ENCODE results near the gene UQCR10. TPM values are rescaled to one million over a fixed set of nuclear protein-coding genes. Genes with fewer than 3 reads are reported as not detected.

The UQCR10 gene
- total and polyA plus RNA-seq, 9 of the 15 experiments (the other 6 are each of a cell fraction or from before 2014, with no cell fraction given), result 128 to 903 (median 163) TPM

- Histone ChIP-seq H3K79me2 (ENCODE audit: control insufficient read depth, insufficient read depth, low read length) (no peaks in the 10 kb centered on the region), H3K4me1 (replicated peaks in 1 of 2; ENCODE audit: control insufficient read depth in 2 of 2, insufficient read depth in 2 of 2, low read length in 2 of 2) (peaks cover 5 to 11% of the 10 kb centered on the region in 2 experiments; a peak in 4 of 5 replicates), H3K9me3 (replicated peaks; ENCODE audit: control insufficient read depth, insufficient read depth, low read depth, low read length) (no peaks in the 10 kb centered on the region), H3K4me2 (ENCODE audit: insufficient read depth, low read length) (no peak overlapping the region), H3K9me1 (ENCODE audit: control insufficient read depth, insufficient read depth, low read length) (no peaks in the 10 kb centered on the region), H3K27me3 (ENCODE audit: control insufficient read depth in 2 of 2, insufficient read depth in 2 of 2, low read length in 2 of 2) (no peaks in the 10 kb centered on the region), H3K27ac (ENCODE audit: extremely low read depth, low read depth, low read length) (0 out of 3 replicates have a peak overlapping the region, but pooled peaks have one; percentile 46), H2AFZ (ENCODE audit: low read depth, low read length) (no peak overlapping the region), H3K4me3 (no peak overlapping the region), H3K9ac (ENCODE audit: insufficient read depth in 1 of 2, low read depth in 2 of 2, low read length in 2 of 2) (no peak overlapping the region; a peak in 1 of 4 replicates), H4K20me1 (replicated peaks; ENCODE audit: control insufficient read depth, insufficient read depth, low read length) (no peaks in the 10 kb centered on the region), H3K36me3 (ENCODE audit: control insufficient read depth, insufficient read depth, low read length) (no peaks in the 10 kb centered on the region)
- ChIA-PET POLR2A (interaction anchor here (1.1 kb wide), 1 partner anchor 29 kb away, joined by 4 read pairs; no protein-coding TSS in a partner anchor), CTCF (ENCODE audit: low intra/inter-chr PET ratio) (no interaction called here)
- WGBS (ENCODE audit: insufficient coverage, low coverage, missing lambda C conversion rate), result 83% methylated on average over 2 of the region's 2 CpGs
- no peak for FAIRE-seq
- in situ Hi-C loops (cut with MboI), result no loop called here
- BruUV-seq (replicated peaks), result no TSS peak
- no peak for ATAC-seq
- DNase-seq (ENCODE audit: extremely low read depth in 1 of 4, low spot score in 3 of 4), result no peak
- TF ChIP-seq TRIM28 (IDR thresholded peaks at IDR 0.05) (no peak), BCL6 (CRISPR knock-in tag; IDR thresholded peaks at IDR 0.05) (no peak), ZNF121 (CRISPR knock-in tag; conservative IDR thresholded peaks at IDR 0.05) (peak; percentile 85), ZNF764 (CRISPR knock-in tag; IDR thresholded peaks at IDR 0.05; ENCODE audit: low read depth) (no peak)
- intact Hi-C loops (cut with micrococcal nuclease), result no loop called here
Observed at GRCh38 chr22:29751669-29752068, 15.5 kb upstream of the UQCR10 start.

DNA sequence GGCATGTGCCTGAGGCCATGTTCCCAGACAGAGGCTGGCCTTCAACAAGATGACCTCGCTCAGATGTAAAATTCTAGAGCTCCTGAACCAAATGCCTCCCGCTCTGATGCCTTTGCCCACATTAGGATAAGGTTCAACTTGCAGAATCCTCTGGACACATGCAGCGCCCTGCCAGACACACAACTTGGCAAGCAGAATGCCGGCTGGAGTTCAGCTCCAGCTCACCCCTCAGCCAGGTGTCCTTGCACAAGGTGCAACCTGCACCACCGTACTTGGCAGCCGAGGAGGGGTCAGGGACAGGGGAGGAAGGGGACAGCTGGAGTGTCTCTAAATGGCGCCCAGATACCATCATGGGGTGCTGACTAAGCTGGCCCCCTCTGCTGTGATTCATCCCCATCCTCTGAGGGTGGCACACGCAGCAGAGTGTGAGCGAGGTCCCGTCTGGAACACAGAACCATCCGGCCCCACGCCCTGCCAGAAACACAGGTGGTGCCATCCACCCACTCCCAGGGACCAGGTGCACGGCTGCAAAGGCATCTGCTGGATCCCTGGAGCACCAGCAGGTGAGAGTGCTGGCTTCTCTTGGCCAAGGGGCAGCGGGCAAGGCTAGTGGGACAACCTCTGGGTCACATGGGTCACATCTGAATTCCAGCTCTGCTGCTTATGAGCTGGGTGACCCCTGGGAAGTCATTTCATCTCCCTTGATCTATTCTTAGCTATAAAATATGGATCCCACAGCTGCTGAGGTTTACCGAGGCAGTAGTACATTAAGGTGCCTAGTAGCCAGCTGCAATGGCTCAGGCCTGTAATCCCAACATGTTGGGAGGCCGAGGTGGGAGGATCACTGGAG lies 13.1 kb upstream of the UQCR10 start:
- no peak overlapping the region for H3K4me3 ChIP-seq
- DNase-seq (ENCODE audit: extremely low read depth in 1 of 4, low spot score in 3 of 4) (no peak), FAIRE-seq (no peak), ATAC-seq (no peak)
- H2AFZ ChIP-seq (ENCODE audit: low read depth, low read length), result no peak overlapping the region
- H3K27me3 ChIP-seq (ENCODE audit: control insufficient read depth in 2 of 2, insufficient read depth in 2 of 2, low read length in 2 of 2), result no peaks in the 10 kb centered on the region
- H3K4me1 ChIP-seq (replicated peaks in 1 of 2; ENCODE audit: control insufficient read depth in 2 of 2, insufficient read depth in 2 of 2, low read length in 2 of 2), result peaks cover 0 to 5% of the 10 kb centered on the region in 2 experiments; a peak in 3 of 5 replicates
- H3K9me1 ChIP-seq (ENCODE audit: control insufficient read depth, insufficient read depth, low read length), result no peaks in the 10 kb centered on the region
- no peak overlapping the region for H3K4me2 ChIP-seq (ENCODE audit: insufficient read depth, low read length)
- BruUV-seq (replicated peaks), result no TSS peak
- in situ Hi-C loops (cut with MboI) (no loop called here), intact Hi-C loops (cut with micrococcal nuclease) (no loop called here)
- no peaks in the 10 kb centered on the region for H3K36me3 ChIP-seq (ENCODE audit: control insufficient read depth, insufficient read depth, low read length)
- H3K9me3 ChIP-seq (replicated peaks; ENCODE audit: control insufficient read depth, insufficient read depth, low read depth, low read length), result no peaks in the 10 kb centered on the region
- H3K27ac ChIP-seq (ENCODE audit: extremely low read depth, low read depth, low read length), result no peak overlapping the region
- CTCF ChIA-PET (ENCODE audit: low intra/inter-chr PET ratio), result no interaction called here
- 57% methylated on average over 13 of the region's 16 CpGs for WGBS (ENCODE audit: insufficient coverage, low coverage, missing lambda C conversion rate)
- no peaks in the 10 kb centered on the region for H3K79me2 ChIP-seq (ENCODE audit: control insufficient read depth, insufficient read depth, low read length)
- POLR2A ChIA-PET, result interaction anchor here (0.6 to 1.3 kb wide), 3 partner anchors 12 to 365 kb away, joined by 3 to 6 read pairs (median 4); partner anchors contain the start of gene ZMAT5
- H4K20me1 ChIP-seq (replicated peaks; ENCODE audit: control insufficient read depth, insufficient read depth, low read length), result no peaks in the 10 kb centered on the region
- no peak overlapping the region for H3K9ac ChIP-seq (ENCODE audit: insufficient read depth in 1 of 2, low read depth in 2 of 2, low read length in 2 of 2)
- no peak for TF ChIP-seq E2F8 (IDR thresholded peaks at IDR 0.05; ENCODE audit: low read depth, partially characterized antibody)
- no peak for TF ChIP-seq PRPF4 (IDR thresholded peaks at IDR 0.05; ENCODE audit: insufficient read depth, low read depth, low read length, poor library complexity, severe bottlenecking)
- TF ChIP-seq ELF1 (tag; IDR thresholded peaks at IDR 0.05), result no peak
- TF ChIP-seq HEY1 (CRISPR knock-in tag; IDR thresholded peaks at IDR 0.05; ENCODE audit: borderline replicate concordance), result no peak
- TF ChIP-seq, protein P1, sequence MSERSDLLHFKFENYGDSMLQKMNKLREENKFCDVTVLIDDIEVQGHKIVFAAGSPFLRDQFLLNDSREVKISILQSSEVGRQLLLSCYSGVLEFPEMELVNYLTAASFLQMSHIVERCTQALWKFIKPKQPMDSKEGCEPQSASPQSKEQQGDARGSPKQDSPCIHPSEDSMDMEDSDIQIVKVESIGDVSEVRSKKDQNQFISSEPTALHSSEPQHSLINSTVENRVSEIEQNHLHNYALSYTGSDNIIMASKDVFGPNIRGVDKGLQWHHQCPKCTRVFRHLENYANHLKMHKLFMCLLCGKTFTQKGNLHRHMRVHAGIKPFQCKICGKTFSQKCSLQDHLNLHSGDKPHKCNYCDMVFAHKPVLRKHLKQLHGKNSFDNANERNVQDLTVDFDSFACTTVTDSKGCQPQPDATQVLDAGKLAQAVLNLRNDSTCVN (CRISPR knock-in tag; IDR thresholded peaks at IDR 0.05), result no peak
- TF ChIP-seq HDAC8 (tag; IDR thresholded peaks at IDR 0.05), result no peak
- no peak for TF ChIP-seq GABPA (tag; conservative IDR thresholded peaks at IDR 0.05; ENCODE audit: low read depth)
